ENCODE data around the gene CCDC92.

GRCh38 chr12:123997033-123997822 is 24.6 kb upstream of the CCDC92 start:
- no peak for TF ChIP-seq GATA3 (IDR thresholded peaks at IDR 0.05; ENCODE audit: low read depth, low read length)
- no peak for TF ChIP-seq GATA2 (IDR thresholded peaks at IDR 0.05; ENCODE audit: low read depth, low read length)

Data from SH-SY5Y (cell line).